Body of pancreas (tissue), 4 donors: ENCODE data around the gene ARRB1. TPM values are rescaled to one million over a fixed set of nuclear protein-coding genes. Genes with fewer than 3 reads are reported as not detected.

Experiments used
- ATAC-seq: fragments of 150-250 bp; one replicate; pipeline ENCODE4 v1.9.1; 2016
- DNase-seq, 4 donors: peaks; one replicate each; pipeline ENCODE4 v3.0.0-alpha.2; 2019
- H3K27ac ChIP-seq, 4 donors: fragments of 200-600 bp; sonication (generic); 1 replicate in 3 of 4; 2 replicates in 1 of 4; pipeline versions ENCODE4 v1.5.1 to v1.6.1; 2016 to 2019; ENCODE audit warnings: mild to moderate bottlenecking in 1 of 4, mixed read lengths in 1 of 4, moderate library complexity in 1 of 4
- H3K27me3 ChIP-seq, 2 donors: fragments of 200-600 bp; sonication (generic); one replicate each; pipeline ENCODE4 v1.6.0; 2016; ENCODE audit warnings: mild to moderate bottlenecking in 1 of 2
- H3K36me3 ChIP-seq, 2 donors: fragments of 200-600 bp; sonication (generic); replicated peaks in 1 of 2; 2 replicates each; pipeline ENCODE4 v1.5.1; 2016; ENCODE audit warnings: low read depth in 2 of 2; ENCODE audit not compliant: insufficient read depth in 1 of 2
- H3K4me1 ChIP-seq: fragments of 200-600 bp; sonication (generic); one replicate; pipeline ENCODE4 v1.6.0; 2016
- H3K4me3 ChIP-seq, 2 donors: fragments of 200-600 bp; sonication (generic); 1 replicate in 1 of 2; 2 replicates in 1 of 2; pipeline ENCODE4 v1.5.1; 2016 to 2019
- H3K9me3 ChIP-seq, 3 donors: fragments of 200-600 bp; sonication (generic); 1 replicate in 2 of 3; 2 replicates in 1 of 3; pipeline ENCODE4 v1.5.1; 2016
- CTCF ChIP-seq, 7 experiments: fragments of 450-650 bp in 4 of 7; fragments of 200-600 bp in 3 of 7; sonication (generic) in 3 of 7; IDR thresholded peaks; one replicate each; pipeline ENCODE4 v1.5.1; 2016 to 2019; ENCODE audit warnings: antibody characterized with exemption in 7 of 7
- POLR2A ChIP-seq, 3 donors: fragments of 450-650 bp; IDR thresholded peaks; one replicate each; pipeline ENCODE4 v1.6.1; 2016; ENCODE audit warnings: antibody characterized with exemption in 3 of 3, mild to moderate bottlenecking in 2 of 3
- WGBS, 2 donors: methylation state at CpG; one replicate each; pipeline ENCODE4 v1.1.5; 2017; 5-methylcytosine and 5-hydroxymethylcytosine counted together
- intact Hi-C: fragments of 100-400 bp; cut with DNase I; formaldehyde crosslinking; loops from one replicate; pipeline ENCODE4 v1.15.1; 2023
- total RNA-seq, 2 donors: library from RNA; depleted of rRNA; stranded (reverse); fragments of >200 nt; gene quantifications; one replicate each; pipeline ENCODE4 v1.1.0, GENCODE V29; 2016

Gene ARRB1
- total RNA-seq, 2 donors from 2014 or later, result 41.0 to 54.1 TPM

- DNase-seq, result peak; percentile 57 to 79 (median 69)
- H3K36me3 ChIP-seq, result no peaks in the 10 kb centered on the region
- intact Hi-C loops, result no loop called here
- peak overlapping the region; percentile 78 to 86 (median 82) for H3K27ac ChIP-seq
- 32 to 33% methylated on average over 9 to 11 of the region's 11 CpGs for WGBS, 2 donors
- no peak for TF ChIP-seq POLR2A (IDR thresholded peaks at IDR 0.05)
- TF ChIP-seq CTCF (IDR thresholded peaks at IDR 0.05), result no peak
- peak; percentile 63 for ATAC-seq
- peaks cover 68% of the 10 kb centered on the region for H3K4me1 ChIP-seq
- H3K9me3 ChIP-seq, result no peaks in the 10 kb centered on the region
- no peaks in the 10 kb centered on the region for H3K27me3 ChIP-seq
- no peak overlapping the region for H3K4me3 ChIP-seq
Observed at GRCh38 chr11:75319035-75319877, 32.2 kb downstream of the ARRB1 start.

DNA sequence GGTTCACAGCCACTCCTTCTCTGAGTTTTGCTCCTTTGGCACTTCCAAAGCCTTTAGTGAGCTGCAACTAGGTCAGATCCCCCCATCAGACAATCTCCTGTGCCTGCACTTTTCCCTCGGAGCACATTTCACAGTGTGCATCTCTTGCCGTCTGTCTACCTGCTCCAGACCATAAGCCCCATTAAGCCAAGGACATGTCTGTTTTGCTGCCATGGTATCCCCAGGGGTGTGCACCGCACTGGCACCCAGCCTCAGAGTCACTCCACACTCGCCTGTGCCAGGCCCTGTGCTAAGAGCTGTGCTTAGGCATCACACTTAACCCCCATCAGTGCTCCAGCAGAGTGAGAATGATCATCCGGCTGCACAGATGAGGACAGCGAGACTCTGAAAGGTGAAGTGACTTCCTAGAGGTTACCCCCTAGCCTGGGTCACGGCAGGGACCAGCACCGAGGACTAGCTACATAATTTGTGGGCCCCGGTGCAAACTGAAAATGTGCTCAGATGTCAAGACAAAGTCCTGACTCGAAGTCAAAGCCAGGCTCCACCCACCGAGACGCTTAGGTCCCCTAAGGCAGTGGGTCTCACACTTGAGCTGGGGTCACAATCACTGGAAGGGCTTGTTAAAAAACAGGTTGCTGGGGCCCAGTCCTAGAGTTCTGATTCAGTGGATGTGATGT is 33.9 kb downstream of the ARRB1 start:
- no peak overlapping the region for H3K4me3 ChIP-seq
- no peaks in the 10 kb centered on the region for H3K27me3 ChIP-seq
- ATAC-seq, result no peak
- H3K27ac ChIP-seq, result no peak overlapping the region
- no peaks in the 10 kb centered on the region for H3K9me3 ChIP-seq
- peaks cover 56% of the 10 kb centered on the region for H3K4me1 ChIP-seq
- TF ChIP-seq CTCF (IDR thresholded peaks at IDR 0.05), result no peak
- no peak for TF ChIP-seq POLR2A (IDR thresholded peaks at IDR 0.05)
- intact Hi-C loops, result no loop called here
- no peaks in the 10 kb centered on the region for H3K36me3 ChIP-seq
- DNase-seq, result peak in 1 of 4 donors; percentile 47
- 69 to 75% methylated on average over 6 to 12 of the region's 12 CpGs for WGBS, 2 donors

DNA sequence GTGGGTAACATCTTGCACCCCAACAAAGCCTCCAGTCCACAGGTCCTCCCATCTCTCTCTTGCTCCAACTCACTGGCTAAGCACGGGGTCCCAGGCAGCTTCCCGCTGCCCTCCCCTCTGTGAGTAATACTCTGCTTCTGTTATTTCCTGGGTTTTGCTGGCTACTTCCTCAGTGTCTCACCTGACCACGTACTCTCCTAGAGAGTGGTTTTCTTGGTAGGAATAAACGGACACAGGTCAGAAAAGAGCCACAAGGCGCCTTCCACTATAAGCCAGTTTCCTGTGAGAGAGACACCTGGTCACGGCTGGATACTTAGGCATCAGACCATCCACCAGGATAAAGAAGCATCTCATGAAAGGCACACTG is 36.0 kb downstream of the ARRB1 start:
- intact Hi-C loops, result no loop called here
- DNase-seq, result no peak
- H3K27ac ChIP-seq, result no peak overlapping the region

GRCh38 chr11:75314771-75315438 is 36.6 kb downstream of the ARRB1 start:
- no peaks in the 10 kb centered on the region for H3K36me3 ChIP-seq
- DNase-seq (no peak), ATAC-seq (no peak)
- H3K4me3 ChIP-seq, result no peak overlapping the region
- TF ChIP-seq CTCF (IDR thresholded peaks at IDR 0.05) (no peak), POLR2A (IDR thresholded peaks at IDR 0.05) (no peak)
- WGBS, 2 donors, result 83 to 93% methylated on average over 13 to 14 of the region's 16 CpGs
- no peaks in the 10 kb centered on the region for H3K9me3 ChIP-seq
- peaks cover 39% of the 10 kb centered on the region for H3K4me1 ChIP-seq
- no peaks in the 10 kb centered on the region for H3K27me3 ChIP-seq
- H3K27ac ChIP-seq, result no peak overlapping the region
- intact Hi-C loops, result no loop called here

More for the DNA sequence above, 36.0 kb downstream of the ARRB1 start:
- no peak for ATAC-seq
- H3K4me3 ChIP-seq, result no peak overlapping the region
- no peaks in the 10 kb centered on the region for H3K36me3 ChIP-seq
- H3K4me1 ChIP-seq, result peaks cover 44% of the 10 kb centered on the region
- no peaks in the 10 kb centered on the region for H3K27me3 ChIP-seq
- TF ChIP-seq CTCF (IDR thresholded peaks at IDR 0.05), result no peak
- no peak for TF ChIP-seq POLR2A (IDR thresholded peaks at IDR 0.05)
- no peaks in the 10 kb centered on the region for H3K9me3 ChIP-seq
- WGBS, 2 donors, result 86 to 92% methylated on average over 6 of the region's 6 CpGs
